Measurements from ENCODE around the gene KCNQ5. TPM values are rescaled to one million over a fixed set of nuclear protein-coding genes. Genes with fewer than 3 reads are reported as not detected.

Gene KCNQ5
- total RNA-seq, 2 experiments from 2014 or later: 10.0 to 11.8 TPM

DNA sequence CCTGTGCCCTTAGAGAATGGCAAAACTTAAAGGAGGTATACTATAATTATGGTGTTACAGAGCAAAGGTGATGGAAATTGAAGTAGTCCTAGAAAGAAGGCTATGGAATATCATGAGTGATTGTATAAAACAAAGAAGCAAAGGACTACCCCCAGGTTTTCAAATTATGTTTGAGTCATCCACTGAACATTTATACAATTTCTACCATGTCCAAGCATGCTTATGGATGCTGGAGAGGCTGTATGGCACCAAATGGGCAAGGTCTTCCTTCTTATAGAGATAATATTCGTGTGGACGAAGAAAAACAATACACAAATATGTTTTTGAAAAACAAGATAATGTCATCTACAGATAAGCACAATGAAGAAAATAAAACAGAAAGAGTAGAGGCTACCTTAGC, 425.9 kb downstream of the KCNQ5 start:
- Mint-ChIP-seq H3K27ac (no peak overlapping the region), H3K36me3 (ENCODE audit: low read depth) (no peaks in the 10 kb centered on the region), H3K27me3 (ENCODE audit: low read depth) (no peaks in the 10 kb centered on the region), H3K9me3 (ENCODE audit: insufficient read depth) (no peaks in the 10 kb centered on the region), H3K4me3 (no peak overlapping the region), H3K4me1 (ENCODE audit: low read depth) (no peaks in the 10 kb centered on the region)
- DNase-seq (no peak), ATAC-seq (no peak)
- CTCF ChIA-PET: no interaction called here
- POLR2A ChIA-PET: no interaction called here

DNA sequence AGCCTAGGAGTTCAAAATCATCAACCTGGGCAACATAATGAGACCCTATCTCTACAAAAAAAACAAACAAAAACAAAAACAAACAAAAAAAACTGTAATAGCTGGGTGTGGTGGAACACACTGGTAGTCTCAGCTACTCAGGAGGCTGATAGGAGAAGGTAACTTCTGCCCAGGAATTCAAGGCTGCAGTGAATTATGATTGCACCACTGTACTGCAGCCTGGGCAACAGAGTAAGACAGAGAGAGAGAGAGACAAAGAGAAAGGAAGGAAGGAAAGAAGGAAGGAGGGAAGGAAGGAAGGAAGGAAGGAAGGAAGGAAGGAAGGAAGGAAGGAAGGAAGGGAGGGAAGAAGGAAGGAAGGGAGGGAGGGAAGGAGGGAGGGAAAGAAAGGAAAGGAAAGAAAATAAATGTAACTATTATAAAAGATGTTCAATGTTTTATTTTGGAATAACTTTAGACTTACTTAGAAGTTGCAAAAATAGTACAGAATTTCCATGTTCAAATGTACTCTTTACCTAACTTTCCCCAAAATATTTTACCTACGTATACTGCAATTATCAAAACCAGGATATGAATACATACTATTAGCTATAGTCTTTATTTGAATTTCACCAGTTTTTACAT, 428.2 kb downstream of the KCNQ5 start:
- CTCF ChIA-PET: no interaction called here
- no peak overlapping the region for H3K4me3 Mint-ChIP-seq
- no peaks in the 10 kb centered on the region for H3K4me1 Mint-ChIP-seq (ENCODE audit: low read depth)
- no peak overlapping the region for H3K27ac Mint-ChIP-seq
- H3K36me3 Mint-ChIP-seq (ENCODE audit: low read depth): no peaks in the 10 kb centered on the region
- POLR2A ChIA-PET: no interaction called here
- no peak for ATAC-seq
- H3K9me3 Mint-ChIP-seq (ENCODE audit: insufficient read depth): no peaks in the 10 kb centered on the region
- H3K27me3 Mint-ChIP-seq (ENCODE audit: low read depth): no peaks in the 10 kb centered on the region
- no peak for DNase-seq

DNA sequence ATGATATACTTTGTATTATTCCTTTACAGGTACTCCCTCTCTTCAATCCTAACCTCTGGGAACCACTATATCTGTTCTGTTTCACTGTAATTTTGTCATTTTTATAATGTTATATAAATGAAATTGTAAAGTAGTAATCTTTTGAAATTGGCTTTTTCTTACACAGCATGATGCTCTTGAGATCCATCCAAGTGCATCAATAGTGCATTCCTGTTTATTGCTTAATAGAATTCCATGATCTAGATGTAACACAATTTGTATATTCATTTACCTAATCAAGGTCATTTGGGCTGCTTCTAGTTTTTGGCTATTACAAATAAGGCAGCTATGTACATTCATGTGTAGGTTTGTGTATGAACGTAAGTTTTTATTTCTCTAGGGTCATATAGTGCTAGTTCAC, 428.8 kb downstream of the KCNQ5 start:
- ChIA-PET CTCF (no interaction called here), POLR2A (no interaction called here)
- H3K9me3 Mint-ChIP-seq (ENCODE audit: insufficient read depth): no peaks in the 10 kb centered on the region
- H3K27me3 Mint-ChIP-seq (ENCODE audit: low read depth): no peaks in the 10 kb centered on the region
- no peaks in the 10 kb centered on the region for H3K4me1 Mint-ChIP-seq (ENCODE audit: low read depth)
- H3K4me3 Mint-ChIP-seq: no peak overlapping the region
- H3K36me3 Mint-ChIP-seq (ENCODE audit: low read depth): no peaks in the 10 kb centered on the region
- H3K27ac Mint-ChIP-seq: no peak overlapping the region
- DNase-seq (no peak), ATAC-seq (no peak)

DNA sequence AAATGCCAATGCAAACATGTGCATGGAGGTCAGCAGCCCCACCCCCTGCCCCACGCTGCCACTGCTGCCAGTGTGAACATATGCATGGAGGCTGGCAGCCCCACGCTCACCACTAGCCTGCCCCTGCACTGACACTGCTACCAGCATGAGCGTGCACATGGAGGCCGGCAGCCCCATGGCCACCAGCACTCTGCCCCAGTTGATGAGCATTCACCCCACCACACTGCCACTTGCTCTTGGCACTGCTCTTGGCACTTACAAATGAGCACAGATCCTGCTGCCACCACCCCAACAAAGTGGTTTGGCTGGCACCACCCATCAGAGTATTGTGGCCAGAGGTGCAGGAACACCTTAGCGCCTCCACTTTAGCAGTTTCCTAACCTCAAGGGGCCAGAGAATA, 429.3 kb downstream of the KCNQ5 start:
- CTCF ChIA-PET: no interaction called here
- Mint-ChIP-seq H3K27me3 (ENCODE audit: low read depth) (no peaks in the 10 kb centered on the region), H3K36me3 (ENCODE audit: low read depth) (no peaks in the 10 kb centered on the region), H3K27ac (no peak overlapping the region), H3K4me3 (no peak overlapping the region), H3K4me1 (ENCODE audit: low read depth) (no peaks in the 10 kb centered on the region), H3K9me3 (ENCODE audit: insufficient read depth) (no peaks in the 10 kb centered on the region)
- POLR2A ChIA-PET: no interaction called here
- no peak for ATAC-seq
- no peak for DNase-seq

DNA sequence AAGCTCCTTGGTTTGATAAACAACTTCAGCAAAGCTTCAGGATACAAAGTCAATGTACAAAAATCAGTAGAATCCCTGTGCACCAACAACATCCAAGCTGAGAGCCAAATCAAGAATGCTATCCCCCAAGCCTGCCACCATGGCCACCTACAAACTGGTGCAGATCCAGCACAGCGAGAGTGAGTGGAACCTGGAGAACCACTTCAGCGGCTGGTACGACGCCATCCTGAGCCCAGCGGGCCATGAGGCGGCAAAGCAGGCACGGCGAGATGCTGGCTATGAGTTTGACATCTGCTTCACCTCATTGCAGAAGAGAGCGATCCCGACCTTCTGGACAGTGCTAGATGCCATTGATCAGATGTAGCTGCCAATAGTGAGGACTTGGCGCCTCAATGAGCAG, 433.1 kb downstream of the KCNQ5 start:
- Mint-ChIP-seq H3K27me3 (ENCODE audit: low read depth) (no peaks in the 10 kb centered on the region), H3K4me1 (ENCODE audit: low read depth) (no peaks in the 10 kb centered on the region), H3K9me3 (ENCODE audit: insufficient read depth) (no peaks in the 10 kb centered on the region), H3K4me3 (no peak overlapping the region), H3K27ac (no peak overlapping the region), H3K36me3 (ENCODE audit: low read depth) (no peaks in the 10 kb centered on the region)
- POLR2A ChIA-PET: no interaction called here
- no peak for ATAC-seq
- DNase-seq: no peak
- CTCF ChIA-PET: interaction anchor here (1.2 kb wide), 1 partner anchor 13 kb away, joined by 3 read pairs; no protein-coding TSS in a partner anchor

DNA sequence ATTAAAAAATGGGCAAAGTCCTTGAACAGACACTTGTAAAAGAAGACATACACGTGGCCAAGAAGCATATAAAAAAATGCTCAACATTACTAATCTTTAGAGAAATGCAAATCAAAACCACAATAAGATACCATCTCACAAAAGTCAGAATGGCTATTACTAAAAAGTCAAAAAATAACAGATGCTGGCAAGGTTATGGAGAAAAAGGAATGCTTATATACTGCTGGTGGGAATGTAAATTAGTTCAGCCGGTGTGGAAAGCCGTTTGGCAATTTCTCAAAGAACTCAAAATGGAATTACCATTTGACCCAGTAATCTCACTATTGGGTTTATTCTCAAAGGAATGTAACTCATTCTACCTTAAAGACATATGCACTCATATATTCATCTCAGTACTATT, 436.9 kb downstream of the KCNQ5 start:
- no peak overlapping the region for H3K4me3 Mint-ChIP-seq
- no peaks in the 10 kb centered on the region for H3K27me3 Mint-ChIP-seq (ENCODE audit: low read depth)
- H3K9me3 Mint-ChIP-seq (ENCODE audit: insufficient read depth): no peaks in the 10 kb centered on the region
- ChIA-PET CTCF (no interaction called here), POLR2A (no interaction called here)
- ATAC-seq (no peak), DNase-seq (no peak)
- no peak overlapping the region for H3K27ac Mint-ChIP-seq
- H3K36me3 Mint-ChIP-seq (ENCODE audit: low read depth): no peaks in the 10 kb centered on the region
- no peaks in the 10 kb centered on the region for H3K4me1 Mint-ChIP-seq (ENCODE audit: low read depth)

DNA sequence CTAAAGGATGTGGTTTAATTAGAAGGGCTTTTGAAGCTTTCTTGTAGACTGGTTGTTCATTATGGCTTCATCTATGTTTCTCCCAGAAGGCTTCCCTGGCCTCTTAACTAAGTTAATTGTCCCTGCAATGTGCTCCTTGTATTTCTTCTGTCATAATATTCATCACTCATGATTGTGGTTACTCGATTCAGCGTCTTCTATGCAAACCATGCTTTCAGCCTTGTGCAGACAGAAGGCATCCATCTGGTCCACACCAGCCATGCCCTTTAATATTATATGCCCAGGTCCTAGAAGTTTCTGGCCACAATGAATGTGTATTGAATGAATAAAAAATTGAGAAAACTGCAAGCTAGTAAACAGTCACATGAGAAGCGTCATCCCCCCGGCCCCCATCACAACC, 440.3 kb downstream of the KCNQ5 start:
- Mint-ChIP-seq H3K4me3 (no peak overlapping the region), H3K4me1 (ENCODE audit: low read depth) (peaks cover 4% of the 10 kb centered on the region), H3K9me3 (ENCODE audit: insufficient read depth) (no peaks in the 10 kb centered on the region), H3K27ac (no peak overlapping the region), H3K36me3 (ENCODE audit: low read depth) (no peaks in the 10 kb centered on the region), H3K27me3 (ENCODE audit: low read depth) (no peaks in the 10 kb centered on the region)
- no peak for DNase-seq
- POLR2A ChIA-PET: no interaction called here
- CTCF ChIA-PET: no interaction called here
- ATAC-seq: no peak

DNA sequence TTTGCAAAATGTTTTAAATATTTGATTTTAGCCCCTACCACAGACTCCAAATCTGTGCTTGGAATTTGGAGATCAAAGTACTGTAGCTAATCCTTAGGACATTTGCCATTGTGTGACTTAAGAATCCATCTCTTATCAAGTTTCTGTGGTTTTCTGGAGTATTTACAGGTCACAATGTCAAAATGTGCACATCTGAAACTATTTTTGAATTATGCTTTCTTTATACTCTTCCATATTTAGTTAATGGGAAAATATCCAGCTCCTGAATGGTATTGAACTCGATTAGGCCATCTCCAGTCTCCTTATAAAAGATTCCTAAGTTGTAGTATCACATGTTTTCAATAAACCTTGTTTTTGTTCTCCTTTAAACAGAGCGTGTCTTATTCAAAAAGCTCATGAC, 441.0 kb downstream of the KCNQ5 start:
- no peak for ATAC-seq
- peaks cover 4% of the 10 kb centered on the region for H3K4me1 Mint-ChIP-seq (ENCODE audit: low read depth)
- H3K4me3 Mint-ChIP-seq: no peak overlapping the region
- H3K27me3 Mint-ChIP-seq (ENCODE audit: low read depth): no peaks in the 10 kb centered on the region
- no peak for DNase-seq
- CTCF ChIA-PET: interaction anchor here (0.9 kb wide), 1 partner anchor 447 kb away, joined by 3 read pairs; no protein-coding TSS in a partner anchor
- no peaks in the 10 kb centered on the region for H3K9me3 Mint-ChIP-seq (ENCODE audit: insufficient read depth)
- H3K36me3 Mint-ChIP-seq (ENCODE audit: low read depth): no peaks in the 10 kb centered on the region
- POLR2A ChIA-PET: no interaction called here
- H3K27ac Mint-ChIP-seq: no peak overlapping the region

DNA sequence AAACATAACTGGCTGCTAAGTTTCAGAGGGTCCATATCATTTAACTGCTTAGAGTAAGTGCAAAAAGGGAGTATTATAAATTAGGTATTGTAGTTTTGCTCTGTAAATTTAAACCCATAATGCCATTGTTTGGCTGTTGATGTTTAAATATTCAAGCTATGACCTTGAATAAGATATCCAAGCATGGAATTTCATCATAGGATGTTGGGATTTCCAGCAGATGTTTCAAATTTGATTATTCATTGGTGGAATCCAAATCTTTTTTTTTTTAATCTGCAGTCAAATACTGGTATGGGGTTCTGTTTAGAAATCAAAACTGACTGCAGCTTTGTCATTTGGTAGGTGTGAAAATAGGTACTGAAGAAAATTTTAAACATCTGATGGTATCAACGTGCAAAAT, 442.4 kb downstream of the KCNQ5 start:
- H3K27me3 Mint-ChIP-seq (ENCODE audit: low read depth): no peaks in the 10 kb centered on the region
- H3K4me3 Mint-ChIP-seq: no peak overlapping the region
- DNase-seq: no peak
- POLR2A ChIA-PET: no interaction called here
- no peaks in the 10 kb centered on the region for H3K9me3 Mint-ChIP-seq (ENCODE audit: insufficient read depth)
- no peak for ATAC-seq
- H3K27ac Mint-ChIP-seq: no peak overlapping the region
- no peaks in the 10 kb centered on the region for H3K36me3 Mint-ChIP-seq (ENCODE audit: low read depth)
- CTCF ChIA-PET: no interaction called here
- peaks cover 4% of the 10 kb centered on the region for H3K4me1 Mint-ChIP-seq (ENCODE audit: low read depth)

DNA sequence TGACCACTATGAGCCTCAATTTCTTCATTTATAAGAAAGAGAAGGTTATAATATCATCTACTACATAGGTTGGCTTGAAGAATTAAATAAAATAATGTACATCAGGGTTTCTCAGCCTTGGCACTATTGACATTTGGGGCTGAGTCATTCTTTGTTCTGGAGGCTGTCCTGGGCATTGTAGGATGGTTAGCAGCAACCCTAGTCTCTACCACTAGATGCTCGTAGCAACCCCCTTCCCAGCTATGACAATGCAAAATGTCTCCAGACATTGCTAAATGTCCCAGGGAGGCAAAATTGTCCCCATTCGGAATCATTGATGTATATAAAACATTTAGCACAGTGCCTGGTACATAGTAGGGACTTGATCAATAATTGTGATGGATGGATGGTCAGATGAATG, 451.4 kb downstream of the KCNQ5 start:
- H3K4me1 Mint-ChIP-seq (ENCODE audit: low read depth): no peaks in the 10 kb centered on the region
- H3K27ac Mint-ChIP-seq: no peak overlapping the region
- DNase-seq: no peak
- no peaks in the 10 kb centered on the region for H3K36me3 Mint-ChIP-seq (ENCODE audit: low read depth)
- no peaks in the 10 kb centered on the region for H3K9me3 Mint-ChIP-seq (ENCODE audit: insufficient read depth)
- ChIA-PET POLR2A (no interaction called here), CTCF (no interaction called here)
- no peak overlapping the region for H3K4me3 Mint-ChIP-seq
- no peak for ATAC-seq
- H3K27me3 Mint-ChIP-seq (ENCODE audit: low read depth): no peaks in the 10 kb centered on the region

DNA sequence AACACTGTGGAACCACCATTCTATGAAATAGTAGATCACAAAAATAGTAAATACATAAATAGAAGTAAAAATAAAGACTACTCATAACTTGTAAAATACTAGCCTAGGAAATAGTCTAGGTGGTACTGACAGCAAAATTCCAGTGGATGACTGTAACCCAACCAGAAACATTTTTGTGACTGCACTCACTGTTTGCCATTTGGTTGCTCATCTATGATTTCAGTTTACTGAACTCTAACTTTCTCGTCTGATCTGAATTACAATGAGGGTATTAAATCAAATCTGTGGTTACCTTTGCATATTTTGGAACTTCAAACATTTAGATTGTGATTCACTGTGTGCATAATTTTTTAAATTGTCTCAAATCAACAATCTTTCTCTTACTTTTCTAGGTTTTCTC, 452.3 kb downstream of the KCNQ5 start:
- ChIA-PET CTCF (no interaction called here), POLR2A (no interaction called here)
- Mint-ChIP-seq H3K4me3 (no peak overlapping the region), H3K4me1 (ENCODE audit: low read depth) (no peaks in the 10 kb centered on the region), H3K27ac (no peak overlapping the region), H3K27me3 (ENCODE audit: low read depth) (no peaks in the 10 kb centered on the region), H3K36me3 (ENCODE audit: low read depth) (no peaks in the 10 kb centered on the region), H3K9me3 (ENCODE audit: insufficient read depth) (no peaks in the 10 kb centered on the region)
- no peak for DNase-seq
- ATAC-seq: no peak

DNA sequence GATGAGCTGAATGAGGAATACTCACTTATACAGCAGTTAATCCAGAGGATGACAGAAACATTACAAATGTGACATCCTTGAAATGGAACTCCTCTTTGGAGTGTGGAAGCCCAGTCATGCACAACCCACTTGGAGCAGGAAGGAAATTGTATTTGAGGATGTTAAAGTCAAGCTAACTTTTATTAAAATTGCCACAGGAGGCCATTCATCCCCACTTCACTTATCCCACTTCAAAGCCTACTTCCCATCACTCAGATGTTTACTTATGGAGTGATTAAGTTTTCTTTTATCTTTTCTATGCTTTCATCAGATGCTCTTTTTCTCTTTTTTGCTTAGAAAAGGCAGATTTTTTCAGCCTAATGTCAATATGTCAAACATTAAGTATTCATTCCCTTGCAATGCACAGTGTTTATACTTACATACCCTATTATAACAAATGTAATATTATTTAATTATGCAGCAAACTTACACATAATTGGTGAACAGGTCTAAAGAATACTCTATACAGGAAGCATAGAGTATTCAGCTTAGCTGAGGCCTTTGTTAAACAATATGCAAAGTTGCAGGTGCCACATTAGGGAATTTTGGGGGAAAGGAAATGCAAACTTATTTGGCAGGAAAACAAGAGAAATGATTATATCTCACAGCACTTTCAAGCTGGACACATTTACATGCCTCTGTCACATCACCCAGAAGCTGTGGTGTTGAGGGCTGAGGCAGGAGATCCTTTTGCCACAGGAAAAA, 454.5 kb downstream of the KCNQ5 start:
- Mint-ChIP-seq H3K27me3 (ENCODE audit: low read depth) (no peaks in the 10 kb centered on the region), H3K36me3 (ENCODE audit: low read depth) (no peaks in the 10 kb centered on the region), H3K4me1 (ENCODE audit: low read depth) (no peaks in the 10 kb centered on the region), H3K27ac (no peak overlapping the region), H3K4me3 (no peak overlapping the region), H3K9me3 (ENCODE audit: insufficient read depth) (no peaks in the 10 kb centered on the region)
- POLR2A ChIA-PET: no interaction called here
- DNase-seq: no peak
- CTCF ChIA-PET: no interaction called here
- no peak for ATAC-seq

DNA sequence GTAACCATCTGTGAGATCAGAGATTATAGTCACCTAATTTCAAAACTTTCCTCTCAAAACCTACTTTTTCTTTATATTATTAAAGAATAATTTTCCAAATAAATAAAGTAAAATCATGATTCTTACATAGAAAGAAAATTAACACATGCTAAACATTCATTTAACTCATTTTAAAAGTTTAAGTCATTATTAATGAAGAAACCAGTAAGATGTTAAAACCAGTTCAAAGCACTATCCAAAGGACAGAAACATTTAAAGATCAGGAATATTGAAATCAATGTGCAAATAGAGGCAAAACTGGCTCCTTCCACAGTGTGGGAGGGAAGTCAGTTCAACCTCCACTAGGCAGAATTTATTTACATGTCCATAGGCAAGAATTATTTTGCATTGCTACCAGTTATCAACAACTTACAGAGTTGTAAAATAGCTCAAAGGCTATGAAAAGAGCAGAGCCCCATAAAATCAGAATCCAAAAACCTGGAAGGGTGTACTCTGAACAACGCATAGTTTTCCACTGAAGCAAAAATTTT, 456.5 kb downstream of the KCNQ5 start:
- DNase-seq (no peak), ATAC-seq (no peak)
- H3K36me3 Mint-ChIP-seq (ENCODE audit: low read depth): no peaks in the 10 kb centered on the region
- H3K9me3 Mint-ChIP-seq (ENCODE audit: insufficient read depth): no peaks in the 10 kb centered on the region
- H3K27me3 Mint-ChIP-seq (ENCODE audit: low read depth): no peaks in the 10 kb centered on the region
- POLR2A ChIA-PET: no interaction called here
- H3K4me1 Mint-ChIP-seq (ENCODE audit: low read depth): no peaks in the 10 kb centered on the region
- H3K4me3 Mint-ChIP-seq: no peak overlapping the region
- CTCF ChIA-PET: no interaction called here
- H3K27ac Mint-ChIP-seq: no peak overlapping the region
